HL-60 (cell line): Measurements from ENCODE around the gene ROR2.

Source experiments
- DNase-seq, 2 experiments: peaks; one replicate each; pipeline ENCODE4 v3.0.0-alpha.2; 2010 to 2020; ENCODE audit warnings: low read depth in 1 of 2, low spot score in 1 of 2
- H3K27ac ChIP-seq: fragments of 250-450 bp; sonication (Bioruptor Pico); replicated peaks from 2 replicates; pipeline ENCODE4 v1.5.1; 2020; ENCODE audit warnings: mild to moderate bottlenecking, moderate library complexity
- H3K27me3 ChIP-seq: fragments of 250-450 bp; sonication (Bioruptor Pico); 2 replicates; pipeline ENCODE4 v1.5.1; 2021; ENCODE audit warnings: mild to moderate bottlenecking, moderate library complexity; ENCODE audit not compliant: insufficient read depth, poor library complexity, severe bottlenecking
- H3K4me3 ChIP-seq: replicated peaks from 2 replicates; pipeline ENCODE4 v1.5.1; 2011; ENCODE audit warnings: mild to moderate bottlenecking, control low read depth, low read length; ENCODE audit not compliant: insufficient read depth
- GABPA ChIP-seq: IDR thresholded peaks from 2 replicates; pipeline ENCODE4 v1.6.1; 2012; ENCODE audit warnings: low read depth
- POLR2AphosphoS5 ChIP-seq: IDR thresholded peaks from 2 replicates; pipeline ENCODE4 v1.6.1; 2012; ENCODE audit warnings: low read depth
- SPI1 ChIP-seq: IDR thresholded peaks from 2 replicates; pipeline ENCODE4 v1.6.1; 2012; ENCODE audit warnings: low read depth, mild to moderate bottlenecking, borderline replicate concordance
- TF ChIP-seq, protein P1 (sequence below): IDR thresholded peaks from one replicate; pipeline ENCODE4 v1.5.1; 2011; ENCODE audit warnings: low read length, control low read depth, inconsistent platforms; ENCODE audit not compliant: insufficient read depth
- TF ChIP-seq, protein P2 (sequence below): IDR thresholded peaks from 2 replicates; pipeline ENCODE4 v1.6.1; 2012; ENCODE audit warnings: low read depth; ENCODE audit not compliant: insufficient replicate concordance

ROR2 gene

DNA sequence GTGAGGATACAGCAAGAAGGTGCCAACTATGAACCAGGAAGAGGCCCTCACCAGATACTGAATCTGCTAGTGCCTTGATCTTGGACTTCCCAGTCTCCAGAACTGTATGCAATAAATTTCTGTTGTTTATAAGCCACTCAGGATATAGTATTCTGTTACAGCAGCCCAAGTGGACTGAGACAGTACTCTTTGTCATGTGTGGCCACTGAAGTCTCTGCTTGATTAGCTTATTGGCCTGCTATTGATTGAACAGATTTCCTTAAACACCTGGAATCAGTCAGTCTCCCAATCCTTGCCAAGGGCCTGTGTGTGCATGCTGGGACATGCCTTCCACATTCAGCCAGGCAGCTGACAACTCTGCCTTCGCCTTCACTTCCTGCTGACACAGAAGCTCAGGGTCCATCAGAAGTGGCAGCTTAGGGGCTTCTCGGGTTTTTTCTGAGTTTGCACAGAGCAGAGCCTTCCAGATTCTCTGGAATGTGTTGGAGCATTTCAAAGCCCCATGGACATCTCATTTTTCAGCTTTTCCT lies 13.7 kb upstream of the ROR2 start:
- TF ChIP-seq POLR2AphosphoS5 (no peak), GABPA (no peak), SPI1 (no peak)
- TF ChIP-seq, protein P1, sequence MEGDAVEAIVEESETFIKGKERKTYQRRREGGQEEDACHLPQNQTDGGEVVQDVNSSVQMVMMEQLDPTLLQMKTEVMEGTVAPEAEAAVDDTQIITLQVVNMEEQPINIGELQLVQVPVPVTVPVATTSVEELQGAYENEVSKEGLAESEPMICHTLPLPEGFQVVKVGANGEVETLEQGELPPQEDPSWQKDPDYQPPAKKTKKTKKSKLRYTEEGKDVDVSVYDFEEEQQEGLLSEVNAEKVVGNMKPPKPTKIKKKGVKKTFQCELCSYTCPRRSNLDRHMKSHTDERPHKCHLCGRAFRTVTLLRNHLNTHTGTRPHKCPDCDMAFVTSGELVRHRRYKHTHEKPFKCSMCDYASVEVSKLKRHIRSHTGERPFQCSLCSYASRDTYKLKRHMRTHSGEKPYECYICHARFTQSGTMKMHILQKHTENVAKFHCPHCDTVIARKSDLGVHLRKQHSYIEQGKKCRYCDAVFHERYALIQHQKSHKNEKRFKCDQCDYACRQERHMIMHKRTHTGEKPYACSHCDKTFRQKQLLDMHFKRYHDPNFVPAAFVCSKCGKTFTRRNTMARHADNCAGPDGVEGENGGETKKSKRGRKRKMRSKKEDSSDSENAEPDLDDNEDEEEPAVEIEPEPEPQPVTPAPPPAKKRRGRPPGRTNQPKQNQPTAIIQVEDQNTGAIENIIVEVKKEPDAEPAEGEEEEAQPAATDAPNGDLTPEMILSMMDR: no peak
- TF ChIP-seq, protein P2, sequence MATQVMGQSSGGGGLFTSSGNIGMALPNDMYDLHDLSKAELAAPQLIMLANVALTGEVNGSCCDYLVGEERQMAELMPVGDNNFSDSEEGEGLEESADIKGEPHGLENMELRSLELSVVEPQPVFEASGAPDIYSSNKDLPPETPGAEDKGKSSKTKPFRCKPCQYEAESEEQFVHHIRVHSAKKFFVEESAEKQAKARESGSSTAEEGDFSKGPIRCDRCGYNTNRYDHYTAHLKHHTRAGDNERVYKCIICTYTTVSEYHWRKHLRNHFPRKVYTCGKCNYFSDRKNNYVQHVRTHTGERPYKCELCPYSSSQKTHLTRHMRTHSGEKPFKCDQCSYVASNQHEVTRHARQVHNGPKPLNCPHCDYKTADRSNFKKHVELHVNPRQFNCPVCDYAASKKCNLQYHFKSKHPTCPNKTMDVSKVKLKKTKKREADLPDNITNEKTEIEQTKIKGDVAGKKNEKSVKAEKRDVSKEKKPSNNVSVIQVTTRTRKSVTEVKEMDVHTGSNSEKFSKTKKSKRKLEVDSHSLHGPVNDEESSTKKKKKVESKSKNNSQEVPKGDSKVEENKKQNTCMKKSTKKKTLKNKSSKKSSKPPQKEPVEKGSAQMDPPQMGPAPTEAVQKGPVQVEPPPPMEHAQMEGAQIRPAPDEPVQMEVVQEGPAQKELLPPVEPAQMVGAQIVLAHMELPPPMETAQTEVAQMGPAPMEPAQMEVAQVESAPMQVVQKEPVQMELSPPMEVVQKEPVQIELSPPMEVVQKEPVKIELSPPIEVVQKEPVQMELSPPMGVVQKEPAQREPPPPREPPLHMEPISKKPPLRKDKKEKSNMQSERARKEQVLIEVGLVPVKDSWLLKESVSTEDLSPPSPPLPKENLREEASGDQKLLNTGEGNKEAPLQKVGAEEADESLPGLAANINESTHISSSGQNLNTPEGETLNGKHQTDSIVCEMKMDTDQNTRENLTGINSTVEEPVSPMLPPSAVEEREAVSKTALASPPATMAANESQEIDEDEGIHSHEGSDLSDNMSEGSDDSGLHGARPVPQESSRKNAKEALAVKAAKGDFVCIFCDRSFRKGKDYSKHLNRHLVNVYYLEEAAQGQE: no peak

DNA sequence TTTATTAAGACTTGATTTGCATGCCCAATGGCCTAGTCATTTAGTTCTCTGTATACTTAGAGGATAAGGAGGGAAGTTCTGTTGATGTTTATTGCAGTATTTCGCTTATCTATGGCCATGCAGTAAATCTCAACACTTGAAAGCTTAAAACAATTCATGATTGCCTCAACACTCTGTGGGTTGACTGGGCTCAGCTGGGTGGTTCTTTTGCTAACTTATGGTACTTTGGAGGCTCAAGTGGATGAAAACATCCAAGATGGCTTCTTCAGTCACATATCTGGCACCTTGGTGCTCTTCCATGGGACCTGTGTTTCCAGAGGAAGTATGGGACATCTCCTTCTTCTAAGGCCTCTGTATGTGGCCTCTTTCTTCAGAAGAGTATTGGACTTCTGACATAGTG lies 10.3 kb upstream of the ROR2 start:
- H3K27me3 ChIP-seq: no peaks in the 10 kb centered on the region
- no peak for DNase-seq
- no peak overlapping the region for H3K4me3 ChIP-seq
- no peak overlapping the region for H3K27ac ChIP-seq
- TF ChIP-seq GABPA (no peak), POLR2AphosphoS5 (no peak), SPI1 (no peak)
- TF ChIP-seq, protein P2: no peak
- TF ChIP-seq, protein P1: no peak

More for the DNA sequence above, 13.7 kb upstream of the ROR2 start:
- DNase-seq: no peak
- Histone ChIP-seq H3K27ac (no peak overlapping the region), H3K27me3 (no peaks in the 10 kb centered on the region), H3K4me3 (no peak overlapping the region)

DNA sequence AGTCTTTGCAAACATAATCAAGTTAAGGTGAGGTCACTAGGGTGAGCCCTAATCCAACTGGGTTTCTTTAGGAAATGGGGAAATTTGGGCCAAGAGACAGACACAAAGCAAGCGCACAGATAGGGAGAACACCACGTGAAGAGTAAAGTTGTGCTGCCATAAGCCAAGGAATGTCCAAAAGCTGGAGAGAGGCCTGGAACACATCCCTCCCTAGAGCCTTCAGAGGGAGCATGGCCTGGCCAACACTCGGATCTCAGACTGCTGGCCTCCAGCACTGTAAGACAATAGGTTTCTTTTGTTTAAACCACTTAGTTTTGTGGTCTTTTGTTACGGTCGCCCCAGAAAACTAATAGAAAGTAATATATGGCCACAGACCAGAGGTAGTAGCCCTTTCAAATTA lies 8.1 kb upstream of the ROR2 start:
- TF ChIP-seq SPI1: no peak
- TF ChIP-seq, protein P2: no peak
- no peak for TF ChIP-seq GABPA
- no peak for TF ChIP-seq POLR2AphosphoS5
- TF ChIP-seq, protein P1: no peak
- Histone ChIP-seq H3K4me3 (no peak overlapping the region), H3K27me3 (no peaks in the 10 kb centered on the region), H3K27ac (no peak overlapping the region)
- DNase-seq: no peak
